GM20431 (cell line): Measurements from ENCODE around the gene C15orf62.

Experiments used
- in situ Hi-C: fragments of 300-500 bp; cut with MseI, MboI; formaldehyde crosslinking; loops from one replicate; pipeline ENCODE4 v1.15.0; 2020; ENCODE audit warnings: low sequenced_read_pairs; ENCODE audit not compliant: unreplicated experiment

Gene C15orf62

DNA sequence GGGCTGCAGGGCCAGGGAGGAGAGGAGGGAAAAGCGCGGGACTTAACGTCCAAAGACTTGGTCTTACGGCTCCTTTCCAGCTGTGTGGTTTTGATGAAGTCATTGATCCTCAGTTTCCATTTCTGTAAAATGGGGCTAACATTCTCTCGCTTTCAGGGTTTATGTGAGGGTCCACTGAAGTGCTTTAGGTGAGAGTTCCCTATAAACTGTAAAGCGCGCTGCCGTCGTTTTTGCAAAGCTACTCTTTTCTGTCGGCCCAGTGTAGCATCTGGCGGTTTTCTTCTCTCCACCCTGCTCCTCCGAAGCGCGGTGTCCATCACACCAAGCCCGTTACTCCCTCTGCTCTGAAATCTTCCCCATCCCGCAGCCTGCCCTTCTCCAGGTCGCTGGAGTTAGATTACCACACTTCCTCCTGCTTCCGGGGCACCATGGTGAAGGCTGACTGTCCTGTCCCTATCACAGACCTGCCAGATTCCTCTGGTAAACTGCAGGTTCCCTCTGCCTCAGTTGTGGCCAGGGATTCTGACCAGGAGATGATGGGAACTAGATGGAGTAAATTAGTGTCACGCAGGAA, 38.2 kb downstream of the C15orf62 start:
- in situ Hi-C loops = no loop called here

DNA sequence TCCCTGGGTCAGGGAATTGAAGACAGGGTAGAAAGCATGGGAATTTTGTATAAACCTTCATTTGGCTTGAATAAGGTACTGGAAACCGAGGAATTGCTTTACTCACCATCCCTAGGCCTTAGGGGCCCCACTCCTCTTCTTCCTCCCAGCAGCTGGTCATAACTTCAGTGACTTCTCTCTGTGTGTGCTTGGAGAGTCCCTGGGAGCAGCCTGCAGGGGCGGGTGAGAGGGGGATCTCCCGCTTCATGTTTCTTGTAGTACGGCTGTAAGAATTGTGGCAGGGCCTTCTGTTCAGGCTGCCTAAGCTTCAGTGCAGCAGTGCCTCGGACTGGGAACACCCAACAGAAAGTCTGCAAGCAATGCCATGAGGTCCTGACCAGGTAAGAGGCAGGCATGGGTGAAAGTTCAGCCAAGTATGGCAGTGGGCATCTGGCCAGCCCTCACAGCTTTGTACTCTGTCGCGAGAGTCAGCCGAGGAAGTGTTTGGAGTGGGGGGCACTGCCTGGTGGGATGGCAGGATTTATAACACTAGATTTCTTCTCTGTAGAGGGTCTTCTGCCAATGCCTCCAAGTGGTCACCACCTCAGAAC, 39.2 kb downstream of the C15orf62 start:
- in situ Hi-C loops = no loop called here

DNA sequence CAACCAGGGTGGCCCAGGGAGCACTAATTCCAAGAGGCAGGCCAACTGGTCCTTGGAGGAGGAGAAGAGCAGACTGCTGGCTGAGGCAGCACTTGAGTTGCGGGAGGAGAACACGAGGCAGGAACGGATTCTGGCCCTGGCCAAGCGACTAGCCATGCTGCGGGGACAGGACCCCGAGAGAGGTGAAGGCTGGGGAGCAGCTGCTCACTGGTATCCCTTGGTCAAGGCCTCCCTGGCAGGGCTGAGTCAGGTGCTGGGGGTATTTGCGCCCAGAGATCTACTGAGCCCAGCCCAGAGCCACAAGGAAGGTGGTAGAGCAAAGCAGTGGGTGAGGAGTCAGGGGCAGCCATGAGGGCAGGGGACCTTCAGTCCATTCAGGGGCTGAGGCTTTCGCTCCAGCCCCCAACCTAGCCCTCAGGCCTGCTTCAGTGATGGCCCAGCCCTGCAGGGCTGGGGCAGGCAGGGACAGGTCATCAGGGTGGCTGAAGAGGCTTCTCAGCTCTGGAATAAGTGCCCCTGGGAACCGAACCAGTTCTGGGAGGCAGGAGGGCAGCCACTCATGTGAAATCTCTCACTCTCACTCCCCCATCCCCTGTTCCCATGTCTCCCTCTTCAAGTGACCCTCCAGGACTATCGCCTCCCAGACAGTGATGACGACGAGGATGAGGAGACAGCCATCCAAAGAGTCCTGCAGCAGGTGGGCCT, 43.1 kb downstream of the C15orf62 start:
- in situ Hi-C loops = no loop called here

DNA sequence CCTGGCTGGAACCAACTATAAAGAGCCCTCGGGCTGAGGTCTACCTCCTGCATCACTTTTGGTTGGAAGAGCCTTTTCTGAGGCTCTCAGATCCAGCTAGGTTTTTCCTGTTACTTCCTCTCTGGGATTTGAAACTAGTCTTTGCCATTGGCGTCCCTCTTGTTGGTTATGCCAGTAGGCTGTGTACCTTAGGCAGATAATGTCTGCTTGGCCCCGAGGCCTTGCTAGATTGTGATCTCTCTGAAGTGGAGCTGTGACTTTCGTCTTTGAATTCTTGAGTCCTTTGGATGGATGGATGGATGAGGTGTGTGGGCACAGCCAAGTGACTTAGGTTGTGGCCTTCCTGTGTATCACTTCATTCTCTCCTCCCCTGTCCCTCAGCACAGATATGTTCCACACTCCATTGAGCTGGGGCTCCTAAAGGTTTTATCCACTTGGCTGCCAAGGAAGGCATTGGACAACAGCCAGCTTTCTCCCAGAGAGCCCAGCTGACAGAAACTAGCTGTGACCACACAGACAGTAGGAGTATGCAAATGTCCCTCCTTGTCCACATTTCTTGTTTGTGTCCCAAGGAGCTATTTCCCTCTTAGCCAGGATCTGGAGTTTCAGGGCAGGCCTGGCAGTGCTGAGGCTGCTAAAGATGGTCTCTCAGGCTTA, 45.4 kb downstream of the C15orf62 start:
- in situ Hi-C loops = no loop called here

DNA sequence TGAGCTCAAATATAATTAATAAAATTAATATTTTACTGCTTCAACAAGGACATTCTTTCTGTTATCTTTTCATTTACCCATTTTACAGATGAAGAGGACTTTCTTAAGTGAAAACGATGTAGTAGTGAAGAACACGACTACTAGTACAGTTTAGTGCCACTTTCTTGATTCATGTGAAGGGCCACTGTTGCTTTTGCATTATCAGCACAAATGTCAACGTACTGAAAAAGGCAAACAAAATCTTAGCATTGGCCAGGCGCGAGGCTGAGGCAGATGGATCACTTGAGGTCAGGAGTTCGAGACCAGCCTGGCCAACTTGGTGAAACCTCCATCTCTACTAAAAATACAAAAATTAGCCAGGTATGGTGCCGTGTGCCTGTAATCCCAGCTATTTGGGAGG, 49.3 kb downstream of the C15orf62 start:
- in situ Hi-C loops = no loop called here

DNA sequence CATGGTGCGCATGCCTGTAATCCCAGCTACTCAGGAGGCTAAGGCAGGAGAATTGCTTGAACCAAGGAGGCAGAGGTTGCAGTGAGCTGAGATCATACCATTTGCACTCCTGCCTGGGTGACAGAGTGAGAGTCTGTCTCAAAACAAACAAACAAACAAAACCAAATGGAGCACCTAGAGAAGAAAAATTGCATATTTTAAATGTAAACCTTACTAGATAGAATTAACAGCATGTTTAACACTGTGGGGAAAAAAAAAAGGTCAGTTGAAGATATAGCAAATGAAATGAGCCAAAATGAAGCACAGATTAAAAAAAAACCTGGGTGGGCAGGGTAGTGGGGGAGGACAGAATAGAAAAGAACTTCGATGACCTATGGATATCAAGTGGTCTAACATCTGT, 51.4 kb downstream of the C15orf62 start:
- in situ Hi-C loops = no loop called here
